Body of pancreas (tissue), 4 donors: Measurements from ENCODE around the gene CBFB. TPM values are rescaled to one million over a fixed set of nuclear protein-coding genes. Genes with fewer than 3 reads are reported as not detected.
A peak's percentile ranks its signal among the peaks of the same experiment; 100 is the strongest.

ENCODE experiments used
- ATAC-seq: fragments of 150-250 bp; one replicate; pipeline ENCODE4 v1.9.1; 2016
- DNase-seq, 4 donors: peaks; one replicate each; pipeline ENCODE4 v3.0.0-alpha.2; 2019
- H3K27ac ChIP-seq, 4 donors: fragments of 200-600 bp; sonication (generic); 1 replicate in 3 of 4; 2 replicates in 1 of 4; pipeline versions ENCODE4 v1.5.1 to v1.6.1; 2016 to 2019; ENCODE audit warnings: mild to moderate bottlenecking in 1 of 4, mixed read lengths in 1 of 4, moderate library complexity in 1 of 4
- H3K27me3 ChIP-seq, 2 donors: fragments of 200-600 bp; sonication (generic); one replicate each; pipeline ENCODE4 v1.6.0; 2016; ENCODE audit warnings: mild to moderate bottlenecking in 1 of 2
- H3K36me3 ChIP-seq, 2 donors: fragments of 200-600 bp; sonication (generic); replicated peaks in 1 of 2; 2 replicates each; pipeline ENCODE4 v1.5.1; 2016; ENCODE audit warnings: low read depth in 2 of 2; ENCODE audit not compliant: insufficient read depth in 1 of 2
- H3K4me1 ChIP-seq: fragments of 200-600 bp; sonication (generic); one replicate; pipeline ENCODE4 v1.6.0; 2016
- H3K4me3 ChIP-seq, 2 donors: fragments of 200-600 bp; sonication (generic); 1 replicate in 1 of 2; 2 replicates in 1 of 2; pipeline ENCODE4 v1.5.1; 2016 to 2019
- H3K9me3 ChIP-seq, 3 donors: fragments of 200-600 bp; sonication (generic); 1 replicate in 2 of 3; 2 replicates in 1 of 3; pipeline ENCODE4 v1.5.1; 2016
- POLR2A ChIP-seq, 3 donors: fragments of 450-650 bp; IDR thresholded peaks; one replicate each; pipeline ENCODE4 v1.6.1; 2016; ENCODE audit warnings: antibody characterized with exemption in 3 of 3, mild to moderate bottlenecking in 2 of 3
- WGBS, 2 donors: methylation state at CpG; one replicate each; pipeline ENCODE4 v1.1.5; 2017; 5-methylcytosine and 5-hydroxymethylcytosine counted together
- intact Hi-C: fragments of 100-400 bp; cut with DNase I; formaldehyde crosslinking; loops from one replicate; pipeline ENCODE4 v1.15.1; 2023
- total RNA-seq, 2 donors: library from RNA; depleted of rRNA; stranded (reverse); fragments of >200 nt; gene quantifications; one replicate each; pipeline ENCODE4 v1.1.0, GENCODE V29; 2016
- TF ChIP-seq, protein P1 (sequence below), 7 experiments: fragments of 450-650 bp in 4 of 7; fragments of 200-600 bp in 3 of 7; sonication (generic) in 3 of 7; IDR thresholded peaks; one replicate each; pipeline ENCODE4 v1.5.1; 2016 to 2019; ENCODE audit warnings: antibody characterized with exemption in 7 of 7

The CBFB gene
- total RNA-seq, 2 donors from 2014 or later = 28.0 to 41.9 TPM

GRCh38 chr16:67023689-67024088 lies 5.3 kb upstream of the CBFB start:
- WGBS, 2 donors = 83 to 95% methylated on average over 1 of the region's 1 CpG
- DNase-seq (peak in 1 of 4 donors; percentile 2), ATAC-seq (no peak)
- Histone ChIP-seq H3K4me3 (no peak overlapping the region), H3K36me3 (no peaks in the 10 kb centered on the region), H3K4me1 (peaks cover 23% of the 10 kb centered on the region), H3K27ac (no peak overlapping the region), H3K27me3 (no peaks in the 10 kb centered on the region), H3K9me3 (no peaks in the 10 kb centered on the region)
- intact Hi-C loops = no loop called here
- TF ChIP-seq, protein P1, sequence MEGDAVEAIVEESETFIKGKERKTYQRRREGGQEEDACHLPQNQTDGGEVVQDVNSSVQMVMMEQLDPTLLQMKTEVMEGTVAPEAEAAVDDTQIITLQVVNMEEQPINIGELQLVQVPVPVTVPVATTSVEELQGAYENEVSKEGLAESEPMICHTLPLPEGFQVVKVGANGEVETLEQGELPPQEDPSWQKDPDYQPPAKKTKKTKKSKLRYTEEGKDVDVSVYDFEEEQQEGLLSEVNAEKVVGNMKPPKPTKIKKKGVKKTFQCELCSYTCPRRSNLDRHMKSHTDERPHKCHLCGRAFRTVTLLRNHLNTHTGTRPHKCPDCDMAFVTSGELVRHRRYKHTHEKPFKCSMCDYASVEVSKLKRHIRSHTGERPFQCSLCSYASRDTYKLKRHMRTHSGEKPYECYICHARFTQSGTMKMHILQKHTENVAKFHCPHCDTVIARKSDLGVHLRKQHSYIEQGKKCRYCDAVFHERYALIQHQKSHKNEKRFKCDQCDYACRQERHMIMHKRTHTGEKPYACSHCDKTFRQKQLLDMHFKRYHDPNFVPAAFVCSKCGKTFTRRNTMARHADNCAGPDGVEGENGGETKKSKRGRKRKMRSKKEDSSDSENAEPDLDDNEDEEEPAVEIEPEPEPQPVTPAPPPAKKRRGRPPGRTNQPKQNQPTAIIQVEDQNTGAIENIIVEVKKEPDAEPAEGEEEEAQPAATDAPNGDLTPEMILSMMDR (IDR thresholded peaks at IDR 0.05) = no peak
- TF ChIP-seq POLR2A (IDR thresholded peaks at IDR 0.05) = no peak

DNA sequence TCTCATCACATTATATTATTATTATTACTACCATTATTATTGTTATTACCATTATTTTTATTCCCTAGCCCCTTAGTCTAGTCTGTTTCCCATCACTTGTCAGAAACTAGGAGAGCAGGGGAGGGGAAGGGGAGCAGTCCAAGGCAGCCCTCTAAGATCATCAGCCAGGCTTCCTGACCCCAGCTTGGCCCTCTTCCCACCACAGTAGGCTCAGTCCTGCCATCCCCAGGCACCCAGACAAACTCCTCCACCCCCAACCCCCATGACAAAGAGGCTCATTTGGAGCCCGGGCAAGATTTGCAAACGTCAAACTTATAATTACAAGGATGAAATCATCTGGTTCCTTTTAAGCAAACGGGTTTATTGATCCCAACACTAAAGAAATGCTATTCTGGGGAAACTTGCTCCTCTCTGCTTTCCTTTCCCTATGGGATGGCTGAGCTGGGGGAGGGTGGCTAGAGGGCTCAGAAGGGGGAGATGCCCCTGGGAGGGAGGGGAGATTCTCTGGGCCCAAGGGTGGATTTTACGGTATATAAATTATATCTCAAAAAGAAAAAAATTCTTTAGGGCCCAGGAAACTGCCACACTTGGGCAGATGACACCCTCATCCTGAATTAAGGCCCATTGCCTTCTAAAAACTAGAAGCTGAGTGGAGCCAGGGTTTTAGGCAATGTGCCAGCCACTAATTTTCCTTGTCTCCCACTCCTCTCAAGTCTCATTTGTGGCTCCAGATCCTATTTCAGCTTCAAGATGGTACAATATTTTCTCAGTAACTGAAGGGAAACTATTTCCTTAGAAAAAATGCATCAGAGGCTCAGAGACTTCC lies 4.4 kb upstream of the CBFB start:
- Histone ChIP-seq H3K9me3 (no peaks in the 10 kb centered on the region), H3K4me1 (peaks cover 23% of the 10 kb centered on the region), H3K27ac (no peak overlapping the region), H3K4me3 (no peak overlapping the region), H3K36me3 (no peaks in the 10 kb centered on the region), H3K27me3 (no peaks in the 10 kb centered on the region)
- DNase-seq = peak in 1 of 4 donors; percentile 9
- 62% methylated on average over 4 of the region's 4 CpGs for WGBS, 2 donors
- no peak for TF ChIP-seq POLR2A (IDR thresholded peaks at IDR 0.05)
- TF ChIP-seq, protein P1 (IDR thresholded peaks at IDR 0.05) = no peak
- intact Hi-C loops = loop anchor here (5.0 kb wide), 1 partner anchor 78 kb away; no protein-coding TSS in a partner anchor
- no peak for ATAC-seq

- intact Hi-C loops = loop anchor here (5.0 kb wide), 1 partner anchor 77 kb away; no protein-coding TSS in a partner anchor
- Histone ChIP-seq H3K27me3 (no peaks in the 10 kb centered on the region), H3K4me3 (no peak overlapping the region), H3K36me3 (no peaks in the 10 kb centered on the region), H3K9me3 (no peaks in the 10 kb centered on the region), H3K4me1 (peaks cover 24% of the 10 kb centered on the region), H3K27ac (no peak overlapping the region)
- TF ChIP-seq, protein P1 (IDR thresholded peaks at IDR 0.05) = no peak
- TF ChIP-seq POLR2A (IDR thresholded peaks at IDR 0.05) = no peak
- ATAC-seq (no peak), DNase-seq (peak in 1 of 4 donors; percentile 5)
Observed at GRCh38 chr16:67025210-67025550, 3.8 kb upstream of the CBFB start.

DNA sequence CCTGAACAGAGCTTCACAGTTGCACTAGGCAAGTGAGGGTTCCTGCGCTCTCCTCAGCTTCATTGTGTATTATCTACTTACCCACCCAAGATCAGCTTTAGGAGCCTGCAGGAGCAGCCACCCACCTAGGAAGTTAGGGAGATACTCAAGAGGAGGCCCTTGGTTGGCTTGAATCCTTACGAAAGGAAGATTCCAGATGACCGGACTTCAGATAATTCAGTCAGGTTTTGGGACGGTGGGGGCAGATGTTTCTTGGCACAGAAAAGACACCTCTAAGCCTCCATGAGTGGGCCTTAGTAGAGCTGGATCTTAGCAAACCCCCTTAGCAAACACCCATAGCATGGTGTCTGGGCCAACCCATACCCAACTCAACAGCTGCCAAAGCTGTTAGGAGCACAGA lies 2.4 kb upstream of the CBFB start:
- DNase-seq = peak in 1 of 4 donors; percentile 5
- H3K9me3 ChIP-seq = no peaks in the 10 kb centered on the region
- no peak overlapping the region for H3K4me3 ChIP-seq
- peaks cover 38% of the 10 kb centered on the region for H3K4me1 ChIP-seq
- WGBS, 2 donors = 94 to 99% methylated on average over 4 of the region's 4 CpGs
- H3K36me3 ChIP-seq = no peaks in the 10 kb centered on the region
- no peak overlapping the region for H3K27ac ChIP-seq
- no peak for ATAC-seq
- H3K27me3 ChIP-seq = no peaks in the 10 kb centered on the region
- intact Hi-C loops = loop anchor here (5.0 kb wide), 1 partner anchor 76 kb away; no protein-coding TSS in a partner anchor
- no peak for TF ChIP-seq POLR2A (IDR thresholded peaks at IDR 0.05)
- TF ChIP-seq, protein P1 (IDR thresholded peaks at IDR 0.05) = no peak
